ENCODE data around the gene TUBA4A. TPM values are rescaled to one million over a fixed set of nuclear protein-coding genes. Genes with fewer than 3 reads are reported as not detected.

Gene TUBA4A
- total RNA-seq, 2 experiments from 2014 or later: 219 to 229 TPM

- Mint-ChIP-seq H3K36me3 (peaks cover 56% of the 10 kb centered on the region), H3K27ac (peak within 1 kb of the TSS; percentile 99), H3K27me3 (no peaks in the 10 kb centered on the region), H3K4me1 (ENCODE audit: low read depth) (peaks cover 50% of the 10 kb centered on the region), H3K4me3 (peak within 1 kb of the TSS; percentile 95), H3K9me3 (no peaks in the 10 kb centered on the region)
- ChIA-PET CTCF (interaction anchor here (0.7 to 5.5 kb wide), 16 partner anchors 10 to 200 kb away, joined by 3 to 38 read pairs (median 6); partner anchors contain the start of genes ABCB6, DNAJB2, GLB1L and STK16), POLR2A (interaction anchor here (0.9 to 3.3 kb wide), 15 partner anchors 8 to 333 kb away, joined by 4 to 75 read pairs (median 13); partner anchors contain the start of genes ABCB6, CNPPD1, DNAJB2 and GLB1L)
- intact Hi-C loops (cut with micrococcal nuclease): loop anchor here (1.0 kb wide), 8 partner anchors 10 to 159 kb away; partner anchors contain the start of genes DNAJB2, GLB1L, STK16 and ZFAND2B
- peak; percentile 99 for DNase-seq
These were observed 24.2 kb downstream of the TUBA4A start, which contains the start of the genes ANKZF1 and ATG9A for GRCh38 chr2:219229305-219230058. ANKZF1 (plus strand) TSS chr2:219229806; CDS start chr2:219230258, 452 bp downstream. ATG9A (minus strand) TSS chr2:219229636; CDS start chr2:219228024, 1,612 bp downstream.

GRCh38 chr2:219228911-219229304, 24.8 kb downstream of the TUBA4A start:
- Mint-ChIP-seq H3K27ac (peak overlapping the region; percentile 49), H3K9me3 (no peaks in the 10 kb centered on the region), H3K4me3 (peak overlapping the region; percentile 95), H3K4me1 (ENCODE audit: low read depth) (peaks cover 48% of the 10 kb centered on the region), H3K36me3 (peaks cover 55% of the 10 kb centered on the region), H3K27me3 (no peaks in the 10 kb centered on the region)
- POLR2A ChIA-PET: interaction anchor here (0.9 to 3.3 kb wide), 14 partner anchors 10 to 332 kb away, joined by 4 to 75 read pairs (median 13); partner anchors contain the start of genes ABCB6, CNPPD1, DNAJB2 and GLB1L
- CTCF ChIA-PET: interaction anchor here (1.0 to 5.5 kb wide), 14 partner anchors 9 to 199 kb away, joined by 3 to 38 read pairs (median 6); partner anchors contain the start of genes ABCB6, DNAJB2, GLB1L and STK16
- DNase-seq: no peak
- intact Hi-C loops (cut with micrococcal nuclease): loop anchor here (1.0 kb wide), 8 partner anchors 10 to 159 kb away; partner anchors contain the start of genes DNAJB2, GLB1L, STK16 and ZFAND2B

GRCh38 chr2:219228041-219228910, 25.4 kb downstream of the TUBA4A start:
- Mint-ChIP-seq H3K36me3 (peaks cover 55% of the 10 kb centered on the region), H3K4me3 (peak overlapping the region; percentile 95), H3K27me3 (no peaks in the 10 kb centered on the region), H3K27ac (peak overlapping the region; percentile 49), H3K9me3 (no peaks in the 10 kb centered on the region), H3K4me1 (ENCODE audit: low read depth) (peaks cover 42% of the 10 kb centered on the region)
- DNase-seq: no peak
- intact Hi-C loops (cut with micrococcal nuclease): no loop called here
- ChIA-PET CTCF (interaction anchor here (0.7 to 5.5 kb wide), 8 partner anchors 8 to 172 kb away, joined by 3 to 38 read pairs (median 7); partner anchors contain the start of genes ABCB6, DNAJB2, GLB1L and STK16), POLR2A (interaction anchor here (0.9 to 3.3 kb wide), 12 partner anchors 10 to 332 kb away, joined by 4 to 75 read pairs (median 14); partner anchors contain the start of genes ABCB6, CNPPD1, DNAJB2 and GLB1L)

- no peak overlapping the region for H3K27ac Mint-ChIP-seq
- intact Hi-C loops (cut with micrococcal nuclease): no loop called here
- peaks cover 50% of the 10 kb centered on the region for H3K36me3 Mint-ChIP-seq
- H3K27me3 Mint-ChIP-seq: no peaks in the 10 kb centered on the region
- H3K4me3 Mint-ChIP-seq: no peak overlapping the region
- no peaks in the 10 kb centered on the region for H3K9me3 Mint-ChIP-seq
- peaks cover 18% of the 10 kb centered on the region for H3K4me1 Mint-ChIP-seq (ENCODE audit: low read depth)
- CTCF ChIA-PET: interaction anchor here (1.2 to 5.5 kb wide), 2 partner anchors 54 to 70 kb away, joined by 3 to 38 read pairs; no protein-coding TSS in a partner anchor
- POLR2A ChIA-PET: no interaction called here
- DNase-seq: no peak
These were observed 28.4 kb downstream of the TUBA4A start for GRCh38 chr2:219225350-219225749.

- intact Hi-C loops (cut with micrococcal nuclease): no loop called here
- Mint-ChIP-seq H3K4me3 (no peak overlapping the region), H3K9me3 (no peaks in the 10 kb centered on the region), H3K27me3 (no peaks in the 10 kb centered on the region), H3K4me1 (ENCODE audit: low read depth) (peaks cover 22% of the 10 kb centered on the region), H3K27ac (no peak overlapping the region), H3K36me3 (peaks cover 49% of the 10 kb centered on the region)
- ChIA-PET POLR2A (no interaction called here), CTCF (interaction anchor here (1.2 kb wide), 1 partner anchor 53 kb away, joined by 3 read pairs; no protein-coding TSS in a partner anchor)
- no peak for DNase-seq
These were observed 29.7 kb downstream of the TUBA4A start for GRCh38 chr2:219223831-219224610.

GRCh38 chr2:219221957-219222518, 31.7 kb downstream of the TUBA4A start:
- DNase-seq: no peak
- H3K27ac Mint-ChIP-seq: no peak overlapping the region
- no peak overlapping the region for H3K4me3 Mint-ChIP-seq
- no peaks in the 10 kb centered on the region for H3K9me3 Mint-ChIP-seq
- intact Hi-C loops (cut with micrococcal nuclease): no loop called here
- H3K27me3 Mint-ChIP-seq: no peaks in the 10 kb centered on the region
- ChIA-PET CTCF (interaction anchor here (1.1 kb wide), 1 partner anchor 49 kb away, joined by 3 read pairs; no protein-coding TSS in a partner anchor), POLR2A (interaction anchor here (1.0 kb wide), 1 partner anchor 73 kb away, joined by 3 read pairs; no protein-coding TSS in a partner anchor)
- H3K36me3 Mint-ChIP-seq: peaks cover 51% of the 10 kb centered on the region
- peaks cover 17% of the 10 kb centered on the region for H3K4me1 Mint-ChIP-seq (ENCODE audit: low read depth)

GRCh38 chr2:219220652-219221402, 32.9 kb downstream of the TUBA4A start:
- intact Hi-C loops (cut with micrococcal nuclease): no loop called here
- H3K27ac Mint-ChIP-seq: no peak overlapping the region
- DNase-seq: no peak
- ChIA-PET CTCF (interaction anchor here (1.1 to 3.0 kb wide), 3 partner anchors 9 to 78 kb away, joined by 3 to 11 read pairs (median 3); partner anchors contain the start of genes ANKZF1 and ATG9A), POLR2A (interaction anchor here (1.0 to 3.5 kb wide), 3 partner anchors 9 to 74 kb away, joined by 3 to 15 read pairs (median 4); partner anchors contain the start of genes ANKZF1, ATG9A, TUBA4A and TUBA4B)
- H3K36me3 Mint-ChIP-seq: peaks cover 51% of the 10 kb centered on the region
- peaks cover 19% of the 10 kb centered on the region for H3K4me1 Mint-ChIP-seq (ENCODE audit: low read depth)
- H3K27me3 Mint-ChIP-seq: no peaks in the 10 kb centered on the region
- H3K4me3 Mint-ChIP-seq: no peak overlapping the region
- H3K9me3 Mint-ChIP-seq: no peaks in the 10 kb centered on the region

- Mint-ChIP-seq H3K4me1 (ENCODE audit: low read depth) (peaks cover 19% of the 10 kb centered on the region), H3K27me3 (no peaks in the 10 kb centered on the region), H3K9me3 (no peaks in the 10 kb centered on the region), H3K27ac (no peak overlapping the region), H3K4me3 (no peak overlapping the region), H3K36me3 (peaks cover 44% of the 10 kb centered on the region)
- no peak for DNase-seq
- CTCF ChIA-PET: interaction anchor here (1.2 to 3.0 kb wide), 4 partner anchors 10 to 79 kb away, joined by 5 to 16 read pairs (median 8); partner anchors contain the start of genes ANKZF1 and ATG9A
- intact Hi-C loops (cut with micrococcal nuclease): loop anchor here (1.0 kb wide), 1 partner anchor 9 kb away; the partner anchor contains the start of genes ANKZF1 and ATG9A
- POLR2A ChIA-PET: interaction anchor here (0.8 to 3.5 kb wide), 7 partner anchors 9 to 75 kb away, joined by 3 to 33 read pairs (median 13); partner anchors contain the start of genes ANKZF1, ATG9A, TUBA4A and TUBA4B
These were observed 33.8 kb downstream of the TUBA4A start for GRCh38 chr2:219219784-219220532.
